H1 (cell line): ENCODE measurements around the gene LTBP1. TPM values are rescaled to one million over a fixed set of nuclear protein-coding genes. Genes with fewer than 3 reads are reported as not detected.

Source experiments
- CTCF ChIA-PET: fragments of 300-600 bp; sonication (Branson Sonifier 250); formaldehyde crosslinking; loops from one replicate; lab custom pipeline; 2021; ENCODE audit not compliant: partially characterized antibody; lab: Charles Lee
- POLR2A ChIA-PET: fragments of 300-600 bp; sonication (Branson Sonifier 250); formaldehyde crosslinking; loops from one replicate; lab custom pipeline; 2021; ENCODE audit warnings: inconsistent platforms; ENCODE audit not compliant: partially characterized antibody; lab: Charles Lee
- DNase-seq, 2 experiments: peaks; one replicate each; pipeline versions ENCODE4 v3.0.0 to v3.0.0-alpha.2; 2010 to 2022; ENCODE audit warnings: low spot score in 2 of 2, low read depth in 1 of 2, mixed read lengths in 1 of 2
- FAIRE-seq: peaks from 2 replicates; lab custom pipeline; 2011; peaks lifted over from hg19 to GRCh38; lab: Jason Lieb, UNC
- H2AFZ ChIP-seq: 2 replicates; pipeline ENCODE4 v1.8.1; 2012; ENCODE audit warnings: low read length, inconsistent platforms
- H2AK5ac ChIP-seq: 2 replicates; pipeline ENCODE4 v1.6.1; 2013; ENCODE audit warnings: low read depth, low read length
- H2BK120ac ChIP-seq: replicated peaks from 2 replicates; pipeline ENCODE3; 2013; ENCODE audit warnings: low read depth, low read length, inconsistent platforms
- H2BK12ac ChIP-seq: 2 replicates; pipeline ENCODE4 v1.6.1; 2013; ENCODE audit warnings: low read depth, low read length
- H2BK15ac ChIP-seq: 2 replicates; pipeline ENCODE4 v1.6.1; 2013; ENCODE audit warnings: low read length
- H2BK20ac ChIP-seq: 2 replicates; pipeline ENCODE4 v1.6.1; 2013; ENCODE audit warnings: low read length
- H2BK5ac ChIP-seq: 2 replicates; pipeline ENCODE4 v1.6.1; 2013; ENCODE audit warnings: low read depth, low read length
- H3K14ac ChIP-seq: 2 replicates; pipeline ENCODE4 v1.6.1; 2013; ENCODE audit warnings: inconsistent platforms; ENCODE audit not compliant: insufficient read length
- H3K18ac ChIP-seq: 2 replicates; pipeline ENCODE4 v1.6.1; 2013; ENCODE audit warnings: low read length; ENCODE audit errors: extremely low read depth
- H3K23ac ChIP-seq: 2 replicates; pipeline ENCODE4 v1.6.1; 2013; ENCODE audit warnings: inconsistent platforms; ENCODE audit not compliant: insufficient read length
- H3K23me2 ChIP-seq: 2 replicates; pipeline ENCODE4 v1.6.1; 2013; ENCODE audit warnings: low read depth, low read length
- H3K27ac ChIP-seq: 2 replicates; pipeline ENCODE4 v1.6.1; 2011; ENCODE audit warnings: low read depth, low read length, inconsistent platforms
- H3K27me3 ChIP-seq, 4 experiments: replicated peaks in 1 of 4; 1 replicate in 1 of 4; 2 replicates in 3 of 4; pipeline versions ENCODE4 v1.6.1 to v1.8.1; 2011 to 2013; ENCODE audit warnings: low read length in 3 of 4, mild to moderate bottlenecking in 3 of 4, inconsistent platforms in 2 of 4, mixed read lengths in 2 of 4, moderate library complexity in 1 of 4; ENCODE audit not compliant: control insufficient read depth in 3 of 4, insufficient read depth in 3 of 4; ENCODE audit errors: extremely low read depth in 1 of 4
- H3K36me3 ChIP-seq, 4 experiments: 2 replicates each; pipeline versions ENCODE4 v1.6.1 to v1.8.1; 2011 to 2013; ENCODE audit warnings: mild to moderate bottlenecking in 4 of 4, low read length in 3 of 4, moderate library complexity in 2 of 4, control low read depth in 1 of 4, inconsistent platforms in 1 of 4; ENCODE audit not compliant: insufficient read depth in 4 of 4, control insufficient read depth in 2 of 4
- H3K4ac ChIP-seq: replicated peaks from 2 replicates; pipeline ENCODE3; 2013; ENCODE audit warnings: low read length, low read depth, mixed read lengths, inconsistent platforms; ENCODE audit not compliant: insufficient read length
- H3K4me1 ChIP-seq, 4 experiments: replicated peaks in 1 of 4; 1 replicate in 1 of 4; 2 replicates in 3 of 4; pipeline versions ENCODE4 v1.6.1 to v1.8.1; 2011 to 2013; ENCODE audit warnings: low read length in 3 of 4, inconsistent platforms in 2 of 4, mixed read lengths in 1 of 4; ENCODE audit not compliant: insufficient read depth in 4 of 4, control insufficient read depth in 3 of 4
- H3K4me2 ChIP-seq, 2 experiments: 2 replicates each; pipeline versions ENCODE4 v1.6.1 to v1.8.1; 2011 to 2013; ENCODE audit warnings: low read depth in 2 of 2, low read length in 2 of 2, control low read depth in 1 of 2, inconsistent platforms in 1 of 2, mild to moderate bottlenecking in 1 of 2; ENCODE audit not compliant: insufficient read depth in 1 of 2
- H3K4me3 ChIP-seq, 4 experiments: fragments of 200-600, 300-600 bp in 1 of 4; sonication (generic), shearing (Covaris generic), sonication (Bioruptor Twin) in 1 of 4; 2 replicates each; pipeline versions ENCODE4 v1.5.1 to v1.8.1; 2011 to 2016; ENCODE audit warnings: low read length in 4 of 4, low read depth in 3 of 4, control low read depth in 2 of 4, inconsistent platforms in 2 of 4, mild to moderate bottlenecking in 2 of 4, mixed read lengths in 1 of 4, moderate library complexity in 1 of 4; ENCODE audit not compliant: insufficient read depth in 2 of 4; ENCODE audit errors: extremely low read depth in 1 of 4
- H3K56ac ChIP-seq: replicated peaks from 2 replicates; pipeline ENCODE3; 2013; ENCODE audit warnings: low read depth, mild to moderate bottlenecking, mixed read lengths, low read length, inconsistent platforms; ENCODE audit not compliant: insufficient read length
- H3K79me1 ChIP-seq: 2 replicates; pipeline ENCODE4 v1.6.1; 2013; ENCODE audit warnings: low read depth, low read length, control low read depth
- H3K79me2 ChIP-seq, 2 experiments: 2 replicates each; pipeline versions ENCODE4 v1.6.1 to v1.8.1; 2012 to 2013; ENCODE audit warnings: low read length in 2 of 2, mild to moderate bottlenecking in 2 of 2, inconsistent platforms in 1 of 2; ENCODE audit not compliant: insufficient read depth in 2 of 2, control insufficient read depth in 1 of 2
- H3K9ac ChIP-seq, 4 experiments: replicated peaks in 1 of 4; 1 replicate in 1 of 4; 2 replicates in 3 of 4; pipeline versions ENCODE4 v1.6.1 to v1.8.1; 2011 to 2013; ENCODE audit warnings: low read depth in 3 of 4, low read length in 3 of 4, control low read depth in 2 of 4, mild to moderate bottlenecking in 2 of 4, moderate library complexity in 2 of 4, inconsistent platforms in 1 of 4; ENCODE audit errors: extremely low read depth in 1 of 4
- H3K9me3 ChIP-seq, 2 experiments: 2 replicates each; pipeline versions ENCODE4 v1.6.1 to v1.8.1; 2012 to 2013; ENCODE audit warnings: mild to moderate bottlenecking in 2 of 2, moderate library complexity in 2 of 2, control low read depth in 1 of 2, inconsistent platforms in 1 of 2, low read depth in 1 of 2, low read length in 1 of 2, mixed read lengths in 1 of 2; ENCODE audit not compliant: insufficient read depth in 2 of 2
- H4K20me1 ChIP-seq, 2 experiments: replicated peaks in 1 of 2; 2 replicates each; pipeline versions ENCODE3 to v1.8.1; 2011 to 2013; ENCODE audit warnings: inconsistent platforms in 2 of 2, low read length in 2 of 2, mild to moderate bottlenecking in 1 of 2; ENCODE audit not compliant: insufficient read depth in 2 of 2, control insufficient read depth in 1 of 2
- H4K5ac ChIP-seq: 2 replicates; pipeline ENCODE4 v1.6.1; 2013; ENCODE audit warnings: low read length, low read depth, mixed read lengths, inconsistent platforms; ENCODE audit not compliant: insufficient read length
- H4K8ac ChIP-seq: 2 replicates; pipeline ENCODE4 v1.8.0; 2013; ENCODE audit warnings: mild to moderate bottlenecking, moderate library complexity, low read length, inconsistent platforms; ENCODE audit not compliant: insufficient read depth; ENCODE audit errors: extremely low read depth
- H4K91ac ChIP-seq: replicated peaks from 2 replicates; pipeline ENCODE3; 2013; ENCODE audit warnings: low read length, mixed read lengths, inconsistent platforms; ENCODE audit not compliant: insufficient read length
- CBX5 ChIP-seq: fragments of 300-800, 300-1000 bp; sonication (generic); IDR thresholded peaks from 2 replicates; pipeline ENCODE4 v1.7.1; 2016; ENCODE audit warnings: antibody characterized with exemption, low read length, low read depth
- CEBPB ChIP-seq: IDR thresholded peaks from 2 replicates; pipeline ENCODE4 v1.6.1; 2012; ENCODE audit warnings: low read depth, low read length
- E2F6 ChIP-seq: IDR thresholded peaks from 2 replicates; pipeline ENCODE4 v1.6.1; 2012; ENCODE audit warnings: inconsistent platforms
- EP300 ChIP-seq, 2 experiments: IDR thresholded peaks; 1 replicate in 1 of 2; 2 replicates in 1 of 2; pipeline ENCODE4 v1.6.1; 2011 to 2012; ENCODE audit warnings: low read depth in 2 of 2, low read length in 2 of 2, mild to moderate bottlenecking in 2 of 2, borderline replicate concordance in 1 of 2, inconsistent platforms in 1 of 2, moderate library complexity in 1 of 2
- KDM5A ChIP-seq: fragments of 200-600 bp; IDR thresholded peaks from 2 replicates; pipeline ENCODE4 v1.7.1; 2012; ENCODE audit warnings: mild to moderate bottlenecking, low read length, inconsistent platforms, mixed read lengths
- NANOG ChIP-seq: IDR thresholded peaks from 2 replicates; pipeline ENCODE4 v1.6.1; 2011; ENCODE audit warnings: low read length, low read depth, mild to moderate bottlenecking, inconsistent platforms; ENCODE audit not compliant: insufficient read depth, poor library complexity, severe bottlenecking
- NRF1 ChIP-seq: IDR thresholded peaks from 2 replicates; pipeline ENCODE4 v1.6.1; 2011; ENCODE audit warnings: mild to moderate bottlenecking, low read depth, low read length, improper control_type of control experiment
- PHF8 ChIP-seq: fragments of 200-600 bp; sonication (generic); conservative IDR thresholded peaks from 2 replicates; pipeline ENCODE4 v1.7.1; 2012; ENCODE audit warnings: low read depth, mild to moderate bottlenecking, inconsistent platforms, low read length, moderate library complexity
- POLR2A ChIP-seq, 2 experiments: IDR thresholded peaks; 1 replicate in 1 of 2; 2 replicates in 1 of 2; pipeline ENCODE4 v1.6.1; 2011; ENCODE audit warnings: low read depth in 2 of 2, low read length in 2 of 2, mild to moderate bottlenecking in 2 of 2; ENCODE audit errors: control extremely low read depth in 1 of 2
- SAP30 ChIP-seq: fragments of 300-600 bp; sonication (generic); IDR thresholded peaks from 2 replicates; pipeline ENCODE4 v1.7.1; 2012; ENCODE audit warnings: low read length, moderate library complexity, mild to moderate bottlenecking, inconsistent platforms; ENCODE audit not compliant: insufficient read depth, insufficient replicate concordance
- SIN3A ChIP-seq, 2 experiments: IDR thresholded peaks in 1 of 2; conservative IDR thresholded peaks in 1 of 2; 2 replicates each; pipeline ENCODE4 v1.6.1; 2011 to 2012; ENCODE audit warnings: low read length in 2 of 2, improper control_type of control experiment in 1 of 2, low read depth in 1 of 2, mild to moderate bottlenecking in 1 of 2
- SIX5 ChIP-seq: IDR thresholded peaks from 2 replicates; pipeline ENCODE4 v1.6.1; 2011; ENCODE audit warnings: mild to moderate bottlenecking, low read depth, low read length
- SP2 ChIP-seq: IDR thresholded peaks from 2 replicates; pipeline ENCODE4 v1.6.1; 2012; ENCODE audit warnings: mild to moderate bottlenecking, low read length, inconsistent platforms
- TBP ChIP-seq: IDR thresholded peaks from 2 replicates; pipeline ENCODE4 v1.6.1; 2011; ENCODE audit warnings: low read depth, low read length, improper control_type of control experiment
- WGBS, 2 experiments: shearing (Covaris generic) in 1 of 2; methylation state at CpG; one replicate each; pipeline versions ENCODE4 v1.1.6 to v1.1.7; 2013 to 2015; ENCODE audit warnings: low lambda C conversion rate in 2 of 2, mixed read lengths in 2 of 2, inconsistent platforms in 1 of 2, low coverage in 1 of 2, missing lambda C conversion rate in 1 of 2; ENCODE audit not compliant: insufficient replicate concordance in 2 of 2, insufficient coverage in 1 of 2, insufficient read length in 1 of 2; ENCODE audit errors: extremely low coverage in 1 of 2, missing lambda C conversion rate in 1 of 2; 5-methylcytosine and 5-hydroxymethylcytosine counted together
- polyA plus RNA-seq, 7 experiments: library from polyadenylated mRNA; depleted of rRNA in 3 of 7; stranded (reverse) in 5 of 7; unstranded in 2 of 7; fragments of >200 nt in 5 of 7; fragments of 200-250 nt in 2 of 7; gene quantifications; 1 replicate in 5 of 7; 2 replicates in 1 of 7; 4 replicates in 1 of 7; pipeline versions ENCODE4 v1.2.1 to v1.2.3, GENCODE V29; 2011 to 2013; ENCODE audit warnings: missing spikeins in 2 of 7, mixed read lengths in 2 of 7
- total RNA-seq: library from RNA; stranded (reverse); fragmentation: NEBNext Ultra II Directional; extraction: Animal tissue kit (Norgen Biotek cat#: 25700); gene quantifications from 2 replicates; pipeline ENCODE4 v1.2.1, GENCODE V29; 2021

Gene LTBP1
- total and polyA plus RNA-seq, 2 of the 8 experiments (the other 6 are each of a cell fraction or from before 2014, with no cell fraction given): 15.4 to 24.7 TPM

DNA sequence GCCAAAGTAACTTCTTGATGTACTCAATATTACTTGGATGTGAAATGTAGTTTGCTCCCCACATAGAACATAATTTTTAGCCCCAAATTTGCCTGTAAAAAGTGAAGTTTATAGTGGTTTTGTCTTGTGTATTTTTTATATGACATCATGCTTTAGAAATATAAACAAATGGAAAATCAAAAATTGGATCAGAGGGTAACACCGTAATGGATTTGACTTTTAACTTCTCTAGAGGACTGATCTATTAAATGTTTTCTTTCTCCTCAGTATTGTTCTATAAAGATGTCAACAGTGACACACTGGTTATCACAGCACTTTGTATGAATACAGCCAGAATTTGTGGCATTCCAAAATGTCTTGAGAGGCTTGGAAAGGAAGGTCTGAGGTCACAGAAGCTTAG is 484.1 kb downstream of the LTBP1 start:
- ChIA-PET CTCF (interaction anchor here (1.2 to 3.3 kb wide), 5 partner anchors 10 to 18 kb away, joined by 3 to 11 read pairs (median 3); no protein-coding TSS in a partner anchor), POLR2A (no interaction called here)
- Histone ChIP-seq H3K27me3 (no peaks in the 10 kb centered on the region), H2BK120ac (no peak overlapping the region), H3K9me3 (no peaks in the 10 kb centered on the region), H3K4me3 (no peak overlapping the region), H4K5ac (no peak overlapping the region), H3K23ac (no peak overlapping the region), H3K9ac (no peak overlapping the region), H3K4ac (no peak overlapping the region), H2BK5ac (no peak overlapping the region), H2BK20ac (no peak overlapping the region), H3K79me1 (no peaks in the 10 kb centered on the region), H4K20me1 (no peaks in the 10 kb centered on the region), H3K4me2 (no peak overlapping the region), H2BK12ac (no peak overlapping the region), H3K23me2 (no peaks in the 10 kb centered on the region), H4K8ac (no peak overlapping the region), H4K91ac (no peak overlapping the region), H2AK5ac (no peak overlapping the region), H3K14ac (no peak overlapping the region), H3K79me2 (no peaks in the 10 kb centered on the region), H3K36me3 (no peaks in the 10 kb centered on the region), H3K18ac (no peak overlapping the region), H2AFZ (no peak overlapping the region), H3K56ac (no peak overlapping the region), H2BK15ac (no peak overlapping the region), H3K4me1 (no peaks in the 10 kb centered on the region), H3K27ac (no peak overlapping the region)
- no peak for DNase-seq
- FAIRE-seq: no peak
- WGBS, 2 experiments: 80% methylated on average over 1 of the region's 1 CpG; no CpG with 5 or more reads in 1 of the 2 experiments
- TF ChIP-seq E2F6 (no peak), SAP30 (no peak), TBP (no peak), CEBPB (no peak), PHF8 (no peak), CBX5 (no peak), NANOG (no peak), POLR2A (IDR thresholded peaks at IDR 0.05; ENCODE audit: control extremely low read depth in 1 of 2, low read depth in 2 of 2, low read length in 2 of 2) (no peak), EP300 (IDR thresholded peaks at IDR 0.05; ENCODE audit: borderline replicate concordance in 1 of 2, low read depth in 2 of 2, low read length in 2 of 2) (no peak), NRF1 (no peak), KDM5A (no peak), SIX5 (no peak), SP2 (no peak), SIN3A (conservative IDR thresholded peaks at IDR 0.05 in 1 of 2, IDR thresholded peaks at IDR 0.05 in 1 of 2; ENCODE audit: low read depth in 1 of 2, low read length in 2 of 2) (no peak)
